Activated T-cell treated with anti-CD3 and anti-CD28 coated beads for 4 hours (primary cell): ENCODE data around the gene STK17A.
A peak's percentile ranks its signal among the peaks of the same experiment; 100 is the strongest.

ENCODE experiments used
- DNase-seq: peaks from one replicate; pipeline ENCODE4 v3.0.0-alpha.2; 2020

The STK17A gene

DNA sequence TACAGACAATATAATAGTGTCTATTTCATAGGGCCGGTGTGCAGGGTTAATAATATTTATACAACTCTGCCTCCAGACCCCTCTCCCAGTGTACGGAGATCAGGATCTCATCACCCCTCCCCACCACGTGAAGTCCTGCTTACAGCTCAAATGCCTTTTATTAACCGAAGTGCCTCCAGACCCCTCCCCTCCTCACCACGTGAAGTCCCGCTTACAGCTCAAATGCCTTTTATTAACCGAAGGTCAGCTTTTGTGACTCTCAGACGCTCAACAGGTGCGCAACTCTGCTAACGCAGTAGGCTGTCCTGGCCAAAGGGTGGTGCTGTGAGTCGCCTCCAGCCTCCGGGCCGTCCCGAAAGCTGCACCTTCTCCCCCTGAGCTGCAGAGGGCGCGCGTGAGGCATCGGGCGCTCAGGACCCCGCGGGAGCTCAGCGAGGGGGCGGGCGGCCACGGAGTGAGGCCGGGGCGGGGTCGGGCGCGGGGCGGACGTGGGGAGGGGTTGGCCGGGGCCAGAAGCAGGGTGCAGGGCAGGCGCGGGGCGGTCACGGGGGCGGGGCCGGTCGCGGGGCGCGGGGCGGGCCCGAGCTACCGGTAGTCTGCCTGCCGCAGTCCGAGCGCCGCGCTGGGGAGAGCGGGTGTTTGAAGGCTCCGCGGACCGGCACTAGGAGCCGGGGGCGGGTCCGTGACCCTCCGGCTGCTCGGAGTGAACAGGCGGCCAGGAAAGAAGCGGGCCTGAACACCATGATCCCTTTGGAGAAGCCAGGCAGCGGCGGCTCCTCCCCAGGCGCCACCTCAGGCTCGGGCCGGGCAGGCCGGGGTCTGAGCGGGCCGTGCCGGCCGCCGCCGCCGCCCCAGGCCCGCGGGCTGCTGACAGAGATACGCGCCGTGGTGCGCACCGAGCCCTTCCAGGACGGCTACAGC is at the start of gene STK17A:
STK17A (plus strand) TSS at position 606 of the 921 bp plus-strand sequence; CDS start at position 742, 136 bp downstream.
- peak; percentile 91 for DNase-seq

- DNase-seq: no peak
Observed at GRCh38 chr7:43533801-43534479, 49.0 kb upstream of the STK17A start.

GRCh38 chr7:43535031-43535451 is 47.9 kb upstream of the STK17A start:
- no peak for DNase-seq

DNA sequence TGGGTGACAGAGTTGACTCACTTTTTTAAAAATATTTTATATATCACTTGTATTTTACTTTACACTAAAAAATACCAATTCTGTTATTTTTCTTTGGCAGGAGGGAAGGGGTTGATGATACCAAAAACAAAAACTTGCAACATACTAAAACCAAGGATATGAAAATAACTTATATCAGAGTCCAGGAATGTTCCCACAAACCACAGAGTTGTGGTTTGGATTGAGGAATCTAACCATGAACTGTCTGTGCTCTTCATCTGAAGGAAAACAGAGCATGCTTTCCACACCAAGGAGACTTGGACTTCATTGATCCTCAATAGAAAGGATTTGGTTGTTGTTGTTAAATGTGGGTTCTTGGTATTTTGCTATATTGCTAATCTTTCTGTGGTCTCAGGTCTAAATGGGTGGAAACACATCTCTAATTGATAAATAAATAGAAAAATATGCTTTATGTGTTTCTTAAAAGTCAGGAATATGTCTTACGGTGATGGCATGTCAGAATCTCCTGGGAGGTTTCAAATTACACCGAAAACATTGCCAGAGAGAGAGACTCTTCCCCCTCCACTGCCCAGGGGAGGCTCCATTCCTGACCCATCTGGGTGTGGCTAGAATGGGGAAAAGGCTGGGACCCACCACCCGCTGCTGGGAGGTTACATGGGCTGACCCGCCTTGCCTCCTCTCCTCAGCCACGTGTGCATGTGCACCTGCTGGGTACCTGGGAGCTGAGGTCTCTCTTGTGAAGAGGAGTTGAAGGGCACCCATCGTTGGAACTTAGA is 46.9 kb upstream of the STK17A start:
- no peak for DNase-seq

DNA sequence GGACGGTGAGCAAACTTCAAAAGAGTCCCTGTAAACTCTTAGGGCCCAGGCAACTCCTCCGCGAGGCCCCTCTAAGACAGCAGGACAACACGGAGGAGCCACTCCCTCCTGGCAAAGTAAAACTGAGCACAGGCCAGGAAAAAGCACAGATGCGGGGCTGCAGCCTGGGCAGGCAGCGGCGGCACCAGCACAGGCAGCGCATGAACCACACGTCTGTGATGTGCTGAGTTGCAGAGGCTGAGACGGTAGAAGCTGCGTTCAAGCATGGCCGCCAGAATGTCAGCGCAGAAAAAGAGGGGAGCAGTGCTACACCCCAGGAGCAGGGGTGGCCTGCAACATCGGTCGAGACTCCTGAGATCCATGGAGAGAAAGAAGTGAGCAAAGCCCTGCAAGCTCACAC is 46.1 kb upstream of the STK17A start:
- DNase-seq: no peak

- DNase-seq: no peak
Observed at GRCh38 chr7:43537765-43538403, 45.0 kb upstream of the STK17A start.

DNA sequence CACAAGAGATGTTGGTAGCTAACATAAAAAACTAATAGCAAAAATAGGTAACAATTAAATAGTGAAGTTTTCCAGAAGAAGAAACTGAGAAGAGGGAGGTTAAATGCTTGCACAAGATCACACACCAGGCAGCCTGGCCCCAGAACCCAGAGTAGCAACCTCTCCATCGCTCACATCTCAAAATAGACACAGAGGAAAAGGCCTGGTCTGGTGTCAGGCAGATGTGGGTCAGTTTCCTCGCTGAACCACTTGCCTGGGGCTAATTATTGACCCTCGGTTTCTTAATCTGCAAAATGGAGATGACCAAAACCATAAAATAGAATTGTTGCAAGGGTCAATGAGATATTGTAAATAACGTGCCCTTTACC is 44.5 kb upstream of the STK17A start:
- no peak for DNase-seq

- DNase-seq: no peak
Observed at GRCh38 chr7:43540471-43540870, 42.4 kb upstream of the STK17A start.

DNA sequence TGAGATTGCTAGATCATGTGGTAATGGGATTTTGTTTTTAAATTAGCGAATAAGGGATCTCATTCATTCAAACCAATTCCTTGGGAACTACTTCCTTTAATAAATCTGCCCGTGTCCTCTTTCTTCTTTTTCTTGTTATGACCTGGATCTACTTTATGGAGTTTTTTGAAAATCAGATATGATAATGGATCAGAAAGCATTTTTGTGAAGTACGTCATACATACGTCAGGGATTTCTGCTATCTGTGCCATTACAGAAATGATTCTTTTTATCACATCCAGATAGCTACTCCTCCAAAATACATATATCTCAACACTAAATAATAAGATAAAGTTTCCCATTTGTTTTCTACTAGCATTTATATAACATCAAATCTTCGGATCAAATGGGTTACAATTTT is 40.2 kb upstream of the STK17A start:
- DNase-seq: no peak

- no peak for DNase-seq
Observed at GRCh38 chr7:43546231-43546630, 36.7 kb upstream of the STK17A start.

- no peak for DNase-seq
Observed at GRCh38 chr7:43550427-43550826, 32.5 kb upstream of the STK17A start.

- DNase-seq: no peak
Observed at GRCh38 chr7:43552122-43552521, 30.8 kb upstream of the STK17A start.

- no peak for DNase-seq
Observed at GRCh38 chr7:43553999-43554398, 28.9 kb upstream of the STK17A start.

DNA sequence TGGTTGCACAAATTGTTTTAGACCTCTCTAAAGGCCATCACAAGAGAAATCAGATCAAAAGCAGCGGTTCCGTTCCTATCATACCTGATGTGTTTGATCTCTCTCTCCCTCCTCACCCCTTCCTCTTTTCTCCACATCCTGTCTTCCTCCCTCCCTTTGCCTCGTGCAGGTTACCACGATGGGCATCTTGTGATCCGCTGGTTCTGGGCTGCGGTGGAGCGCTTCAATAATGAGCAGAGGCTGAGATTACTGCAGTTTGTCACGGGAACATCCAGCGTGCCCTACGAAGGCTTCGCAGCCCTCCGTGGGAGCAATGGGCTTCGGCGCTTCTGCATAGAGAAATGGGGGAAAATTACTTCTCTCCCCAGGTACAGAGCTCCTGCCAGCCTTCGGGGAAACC is 28.5 kb upstream of the STK17A start:
- DNase-seq: no peak

DNA sequence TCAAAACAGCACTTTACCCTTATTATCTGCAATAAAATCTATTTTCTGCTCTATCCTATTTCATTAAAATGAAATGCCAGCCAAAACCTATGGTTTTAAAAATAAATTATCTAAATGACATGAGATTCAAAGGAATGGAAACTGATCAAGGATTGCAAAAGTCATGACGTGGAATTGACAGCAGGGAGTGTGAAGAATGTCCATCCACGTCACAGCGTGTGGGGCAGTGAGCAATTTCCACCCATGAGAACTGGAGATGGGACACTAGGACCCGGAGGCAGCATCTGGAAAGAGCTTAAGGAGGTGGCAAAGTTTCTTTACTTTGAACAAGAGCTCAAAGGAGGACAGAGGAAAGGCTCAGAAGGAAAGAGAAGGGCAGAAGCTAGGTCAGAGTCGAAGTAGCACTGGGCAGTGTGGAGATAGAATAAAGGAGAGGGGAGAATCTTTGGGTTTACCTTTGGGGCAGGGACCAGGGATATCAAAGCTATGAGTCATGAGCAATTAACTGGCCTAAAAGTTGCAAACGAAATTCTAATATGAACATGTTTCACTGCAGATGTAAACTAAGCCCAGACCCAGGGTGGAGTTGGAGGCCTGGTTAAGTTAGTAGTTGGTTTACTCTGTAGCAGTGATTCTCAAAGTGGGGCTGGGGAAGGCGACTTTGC is 24.9 kb upstream of the STK17A start:
- no peak for DNase-seq

GRCh38 chr7:43559171-43559945 is 23.6 kb upstream of the STK17A start:
- no peak for DNase-seq

DNA sequence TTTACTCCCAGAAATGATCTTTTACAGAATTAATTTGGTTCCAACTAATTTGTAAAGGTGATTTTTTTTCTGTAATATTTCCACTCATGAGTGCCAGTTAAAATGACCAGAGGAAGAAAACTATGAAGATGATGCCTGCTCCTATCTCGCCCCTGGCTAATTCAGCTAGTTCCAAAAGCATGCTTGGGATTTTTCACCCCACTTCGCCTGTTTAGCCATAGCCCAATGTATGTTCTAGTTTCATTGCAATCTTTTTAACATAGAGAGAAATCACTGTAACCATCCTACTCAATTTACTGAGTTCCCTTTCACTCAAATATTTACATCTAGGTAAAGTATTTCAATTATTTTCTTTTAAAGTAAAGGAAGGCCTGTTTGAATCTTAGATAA is 23.0 kb upstream of the STK17A start:
- no peak for DNase-seq

GRCh38 chr7:43560742-43561330 is 22.1 kb upstream of the STK17A start:
- no peak for DNase-seq

DNA sequence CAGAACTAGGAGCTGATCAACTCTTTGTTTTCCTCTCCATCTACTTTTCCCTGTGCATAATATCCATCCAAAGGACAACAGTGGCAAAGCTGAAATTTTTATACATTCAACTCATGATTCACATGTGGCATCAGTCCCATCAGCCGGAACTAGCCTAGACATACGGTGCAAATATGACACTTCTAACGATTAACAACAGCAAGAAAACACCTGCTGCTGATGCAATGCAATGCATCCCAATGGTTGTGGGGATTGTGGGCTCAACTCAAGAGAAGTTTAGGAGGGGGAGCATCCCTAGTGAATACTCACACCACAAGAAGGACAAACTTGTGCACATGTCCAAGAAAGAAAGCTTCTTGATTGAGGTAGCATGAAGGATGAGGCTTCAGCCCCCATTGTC is 20.5 kb upstream of the STK17A start:
- DNase-seq: no peak

GRCh38 chr7:43565786-43566185 is 17.1 kb upstream of the STK17A start:
- DNase-seq: no peak

DNA sequence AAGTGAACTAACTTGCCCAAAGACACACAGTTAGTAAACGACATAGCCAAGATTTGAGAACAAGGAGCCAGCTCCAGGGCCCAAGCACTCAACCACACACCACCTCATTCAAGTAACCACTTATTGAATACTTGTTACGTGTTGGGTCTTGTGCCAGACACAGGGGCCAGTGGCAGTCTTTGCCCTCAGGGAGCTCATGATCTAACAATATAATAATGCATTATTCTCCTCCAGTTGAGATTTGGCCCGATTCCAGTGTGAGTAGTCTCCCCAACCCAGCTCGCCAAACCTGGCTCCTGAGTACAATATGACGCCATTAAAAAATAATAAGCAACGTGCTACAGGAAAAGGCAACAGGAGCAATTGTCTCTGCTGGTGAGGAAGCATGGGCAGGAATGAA is 14.4 kb upstream of the STK17A start:
- DNase-seq: no peak
